Smooth muscle cell (in vitro differentiated cells): ENCODE data around the gene RNF223. TPM values are rescaled to one million over a fixed set of nuclear protein-coding genes. Genes with fewer than 3 reads are reported as not detected.

ENCODE experiments used
- DNase-seq: peaks from one replicate; lab custom pipeline; 2025; ENCODE audit not compliant: unreplicated experiment; lab: John Stamatoyannopoulos, UW
- H2AFZ ChIP-seq: fragments of 200-600 bp; sonication (generic); 2 replicates; pipeline ENCODE4 v1.6.0; 2016; ENCODE audit warnings: antibody characterized with exemption, low read depth, mild to moderate bottlenecking
- H3F3A ChIP-seq: fragments of 200-600 bp; sonication (generic); 2 replicates; pipeline ENCODE4 v1.6.0; 2017; ENCODE audit warnings: antibody characterized with exemption, low read depth
- H3K27ac ChIP-seq: fragments of 200-600 bp; sonication (generic); 2 replicates; pipeline ENCODE4 v1.5.1; 2016; ENCODE audit warnings: low read depth, mild to moderate bottlenecking
- H3K27me3 ChIP-seq: fragments of 200-600 bp; sonication (generic); 2 replicates; pipeline ENCODE4 v1.6.1; 2016; ENCODE audit warnings: low read depth, mild to moderate bottlenecking
- H3K36me3 ChIP-seq: fragments of 200-600 bp; sonication (generic); 2 replicates; pipeline ENCODE4 v1.5.1; 2016; ENCODE audit warnings: low read depth
- H3K4me1 ChIP-seq: fragments of 200-600 bp; sonication (generic); 2 replicates; pipeline ENCODE4 v1.5.1; 2016; ENCODE audit warnings: low read depth
- H3K4me2 ChIP-seq: fragments of 200-600 bp; sonication (generic); 2 replicates; pipeline ENCODE4 v1.6.0; 2016; ENCODE audit warnings: mild to moderate bottlenecking
- H3K4me3 ChIP-seq: fragments of 200-600 bp; sonication (generic); 2 replicates; pipeline ENCODE4 v1.5.1; 2016; ENCODE audit warnings: mild to moderate bottlenecking
- H3K79me2 ChIP-seq: fragments of 200-600 bp; sonication (generic); 2 replicates; pipeline ENCODE4 v1.6.0; 2016; ENCODE audit warnings: low read depth, mild to moderate bottlenecking
- H3K9ac ChIP-seq: fragments of 200-600 bp; sonication (generic); 2 replicates; pipeline ENCODE4 v1.6.0; 2016; ENCODE audit warnings: low read depth
- H3K9me3 ChIP-seq: fragments of 200-600 bp; sonication (generic); replicated peaks from 2 replicates; pipeline ENCODE4 v1.5.1; 2016; ENCODE audit warnings: low read depth
- H4K20me1 ChIP-seq: fragments of 200-600 bp; sonication (generic); 2 replicates; pipeline ENCODE4 v1.6.0; 2016; ENCODE audit warnings: low read depth
- CTCF ChIP-seq: fragments of 200-600 bp; sonication (generic); IDR thresholded peaks from 2 replicates; pipeline ENCODE4 v1.5.1; 2017; ENCODE audit warnings: borderline replicate concordance, mild to moderate bottlenecking, antibody characterized with exemption; ENCODE audit not compliant: insufficient read depth, poor library complexity, severe bottlenecking
- WGBS: methylation state at CpG from one replicate; pipeline ENCODE4 v1.1.7; 2016; ENCODE audit warnings: low lambda C conversion rate; 5-methylcytosine and 5-hydroxymethylcytosine counted together
- polyA plus RNA-seq: library from polyadenylated mRNA; unstranded; fragments of >200 nt; fragmentation: Nextera tagmentation; extraction: Ambion mirVana; gene quantifications from 2 replicates; pipeline ENCODE4 v1.2.1, GENCODE V29; 2016
- total RNA-seq: library from RNA; depleted of rRNA; stranded (reverse); fragments of >200 nt; gene quantifications from 2 replicates; pipeline ENCODE4 v1.2.3, GENCODE V29; 2014

RNF223 gene
- total and polyA plus RNA-seq, 2 experiments from 2014 or later = 1.6 to 4.3 TPM

DNA sequence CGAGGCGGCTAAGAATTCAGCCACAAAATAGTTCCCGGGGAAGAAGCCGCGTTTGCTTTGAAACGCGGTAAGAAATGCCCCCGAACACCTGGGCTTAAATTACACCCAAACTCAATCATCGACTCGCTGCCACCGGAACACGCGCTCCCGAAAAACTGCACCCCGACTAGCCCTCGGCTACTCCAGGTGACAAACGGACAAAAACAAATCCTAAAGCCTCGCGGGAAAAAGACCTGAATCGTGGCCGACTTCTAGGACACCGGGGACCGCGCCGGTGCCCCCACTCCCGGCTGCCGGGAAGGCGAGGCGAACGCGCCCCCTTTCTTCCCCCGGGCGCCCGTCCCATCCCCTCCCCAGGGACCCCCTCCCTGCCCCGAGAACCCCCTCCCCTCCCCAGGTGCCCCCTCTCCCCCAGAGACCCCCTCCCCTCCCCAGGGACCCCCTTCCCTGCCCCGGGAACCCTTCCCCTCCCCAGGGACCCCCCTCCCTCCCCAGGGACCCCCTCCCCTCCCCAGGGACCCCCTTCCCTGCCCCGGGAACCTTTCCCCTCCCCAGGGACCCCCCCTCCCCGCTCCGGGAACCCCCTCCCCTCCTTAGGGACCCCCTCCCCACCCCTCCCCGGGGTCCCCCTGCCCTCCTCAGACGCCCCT, 41.2 kb upstream of the RNF223 start:
- Histone ChIP-seq H3K27ac (no peak overlapping the region), H4K20me1 (no peaks in the 10 kb centered on the region), H3K27me3 (no peaks in the 10 kb centered on the region), H3K36me3 (no peaks in the 10 kb centered on the region), H3F3A (no peaks in the 10 kb centered on the region), H3K4me3 (peak overlapping the region; percentile 98), H3K4me2 (peak overlapping the region; percentile 94), H3K9ac (peak overlapping the region; percentile 88), H2AFZ (no peak overlapping the region), H3K79me2 (peaks cover 8% of the 10 kb centered on the region), H3K9me3 (no peaks in the 10 kb centered on the region), H3K4me1 (no peaks in the 10 kb centered on the region)
- 11% methylated on average over 27 of the region's 41 CpGs for WGBS
- no peak for TF ChIP-seq CTCF
- DNase-seq = no peak

DNA sequence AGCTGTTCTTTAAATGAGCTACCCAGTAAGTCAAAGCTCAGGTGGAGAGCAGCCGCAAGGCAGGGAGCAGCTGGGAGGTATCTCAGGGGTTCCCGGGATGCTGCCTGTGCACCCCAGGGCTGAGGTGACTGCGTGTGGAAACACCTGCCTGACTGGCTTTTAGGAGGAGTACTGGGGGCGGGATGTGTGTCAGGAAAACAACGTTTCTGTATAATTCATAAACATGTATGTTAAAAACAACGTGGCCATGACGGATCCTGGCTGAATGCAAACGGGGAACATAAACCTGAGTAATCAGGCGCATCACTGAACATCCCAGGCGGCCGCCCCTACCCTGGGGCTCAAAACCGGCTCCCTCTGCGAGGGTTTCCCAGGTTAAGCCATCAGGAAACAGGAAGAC, 40.3 kb upstream of the RNF223 start:
- DNase-seq = no peak
- Histone ChIP-seq H3K27ac (no peak overlapping the region), H3K79me2 (peaks cover 13% of the 10 kb centered on the region), H4K20me1 (no peaks in the 10 kb centered on the region), H2AFZ (no peak overlapping the region), H3K36me3 (no peaks in the 10 kb centered on the region), H3K27me3 (no peaks in the 10 kb centered on the region), H3K4me3 (peak overlapping the region; percentile 98), H3K4me2 (peak overlapping the region; percentile 94), H3K4me1 (no peaks in the 10 kb centered on the region), H3K9ac (no peak overlapping the region), H3K9me3 (no peaks in the 10 kb centered on the region), H3F3A (no peaks in the 10 kb centered on the region)
- WGBS = 94% methylated on average over 13 of the region's 13 CpGs
- no peak for TF ChIP-seq CTCF

DNA sequence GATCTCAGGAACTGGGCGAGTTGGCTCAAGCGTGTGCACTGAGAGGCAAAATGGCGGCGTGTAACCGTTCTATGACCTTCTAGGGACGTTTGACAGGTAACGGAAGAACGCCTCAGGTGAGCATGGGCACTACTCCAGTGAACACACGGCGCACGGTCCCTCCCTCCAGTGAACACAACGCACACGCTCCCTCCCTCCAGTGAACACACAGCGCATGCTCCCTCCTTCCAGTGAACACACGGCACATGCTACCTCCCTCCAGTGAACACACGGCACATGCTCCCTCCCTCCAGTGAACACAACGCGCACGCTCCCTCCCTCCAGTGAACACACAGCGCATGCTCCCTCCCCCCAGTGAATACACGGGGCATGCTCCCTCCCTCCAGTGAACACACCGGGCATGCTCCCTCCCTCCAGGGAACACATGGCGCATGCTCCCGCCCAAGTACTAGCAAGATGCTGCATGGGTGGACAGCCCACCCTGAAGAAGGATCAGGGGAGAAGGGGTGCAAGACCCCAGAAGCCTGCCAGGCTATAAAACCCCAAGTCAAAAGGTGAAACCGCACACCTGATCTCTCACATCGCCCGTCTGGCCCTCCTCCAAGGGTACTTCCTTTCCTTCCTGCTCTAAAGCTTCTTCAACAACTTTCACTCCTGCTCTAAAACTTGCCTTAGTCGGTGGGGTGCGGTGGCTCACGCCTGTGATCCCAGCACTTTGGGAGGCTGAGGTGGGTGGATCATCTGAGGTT, 38.3 kb upstream of the RNF223 start:
- H3K4me1 ChIP-seq = no peaks in the 10 kb centered on the region
- DNase-seq = no peak
- H4K20me1 ChIP-seq = no peaks in the 10 kb centered on the region
- peaks cover 18% of the 10 kb centered on the region for H3K79me2 ChIP-seq
- H2AFZ ChIP-seq = no peak overlapping the region
- no peaks in the 10 kb centered on the region for H3F3A ChIP-seq
- H3K27ac ChIP-seq = no peak overlapping the region
- H3K9me3 ChIP-seq = no peaks in the 10 kb centered on the region
- TF ChIP-seq CTCF = no peak
- H3K27me3 ChIP-seq = no peaks in the 10 kb centered on the region
- no peak overlapping the region for H3K9ac ChIP-seq
- H3K4me3 ChIP-seq = no peak overlapping the region
- H3K36me3 ChIP-seq = no peaks in the 10 kb centered on the region
- 97% methylated on average over 25 of the region's 30 CpGs for whole genome bisulfite sequencing
- H3K4me2 ChIP-seq = no peak overlapping the region
